ENCODE results near the gene GOLGA3.

Gene GOLGA3

GRCh38 chr12:132807295-132808092, 21.2 kb downstream of the GOLGA3 start:
- Histone ChIP-seq H3K4me1 (ENCODE audit: low read length) (no peaks in the 10 kb centered on the region), H3K27ac (ENCODE audit: low read length) (no peak overlapping the region), H3K9me3 (ENCODE audit: insufficient read depth, low read length) (no peaks in the 10 kb centered on the region), H3K36me3 (replicated peaks; ENCODE audit: low read depth, low read length) (no peaks in the 10 kb centered on the region), H3K9ac (ENCODE audit: low read length) (no peak overlapping the region), H4K20me1 (ENCODE audit: insufficient read depth, low read length) (no peaks in the 10 kb centered on the region), H2AFZ (ENCODE audit: low read depth, low read length) (no peak overlapping the region), H3K27me3 (ENCODE audit: low read depth, low read length) (no peaks in the 10 kb centered on the region), H3K4me3 (ENCODE audit: low read length) (no peak overlapping the region), H3K79me2 (ENCODE audit: low read length) (no peaks in the 10 kb centered on the region), H3K4me2 (ENCODE audit: low read length) (no peak overlapping the region)
- no peak for TF ChIP-seq CTCF (IDR thresholded peaks at IDR 0.05; ENCODE audit: low read depth, low read length)
- TF ChIP-seq EZH2phosphoT487 (IDR thresholded peaks at IDR 0.05; ENCODE audit: low read depth): no peak

GRCh38 chr12:132806857-132807256, 21.8 kb downstream of the GOLGA3 start:
- H3K4me3 ChIP-seq (ENCODE audit: low read length): no peak overlapping the region
- no peaks in the 10 kb centered on the region for H3K36me3 ChIP-seq (replicated peaks; ENCODE audit: low read depth, low read length)
- H3K9me3 ChIP-seq (ENCODE audit: insufficient read depth, low read length): no peaks in the 10 kb centered on the region
- no peak overlapping the region for H3K4me2 ChIP-seq (ENCODE audit: low read length)
- H3K9ac ChIP-seq (ENCODE audit: low read length): no peak overlapping the region
- no peaks in the 10 kb centered on the region for H3K27me3 ChIP-seq (ENCODE audit: low read depth, low read length)
- H2AFZ ChIP-seq (ENCODE audit: low read depth, low read length): no peak overlapping the region
- no peak overlapping the region for H3K27ac ChIP-seq (ENCODE audit: low read length)
- H3K79me2 ChIP-seq (ENCODE audit: low read length): no peaks in the 10 kb centered on the region
- no peaks in the 10 kb centered on the region for H3K4me1 ChIP-seq (ENCODE audit: low read length)
- no peaks in the 10 kb centered on the region for H4K20me1 ChIP-seq (ENCODE audit: insufficient read depth, low read length)
- no peak for TF ChIP-seq EZH2phosphoT487 (IDR thresholded peaks at IDR 0.05; ENCODE audit: low read depth)

GRCh38 chr12:132804426-132804861, 24.2 kb downstream of the GOLGA3 start:
- H4K20me1 ChIP-seq (ENCODE audit: insufficient read depth, low read length): no peaks in the 10 kb centered on the region
- no peaks in the 10 kb centered on the region for H3K36me3 ChIP-seq (replicated peaks; ENCODE audit: low read depth, low read length)

GRCh38 chr12:132803888-132804287, 24.8 kb downstream of the GOLGA3 start:
- Histone ChIP-seq H3K9ac (ENCODE audit: low read length) (no peak overlapping the region), H3K4me2 (ENCODE audit: low read length) (no peak overlapping the region), H3K36me3 (replicated peaks; ENCODE audit: low read depth, low read length) (no peaks in the 10 kb centered on the region), H3K27ac (ENCODE audit: low read length) (no peak overlapping the region), H3K4me3 (ENCODE audit: low read length) (no peak overlapping the region), H3K79me2 (ENCODE audit: low read length) (no peaks in the 10 kb centered on the region), H3K27me3 (ENCODE audit: low read depth, low read length) (no peaks in the 10 kb centered on the region), H3K9me3 (ENCODE audit: insufficient read depth, low read length) (no peaks in the 10 kb centered on the region), H4K20me1 (ENCODE audit: insufficient read depth, low read length) (no peaks in the 10 kb centered on the region), H2AFZ (ENCODE audit: low read depth, low read length) (no peak overlapping the region), H3K4me1 (ENCODE audit: low read length) (no peaks in the 10 kb centered on the region)
- TF ChIP-seq EZH2phosphoT487 (IDR thresholded peaks at IDR 0.05; ENCODE audit: low read depth) (no peak), CTCF (IDR thresholded peaks at IDR 0.05; ENCODE audit: low read depth, low read length) (no peak)

More at GRCh38 chr12:132804426-132804861, 24.2 kb downstream of the GOLGA3 start:
- TF ChIP-seq CTCF (IDR thresholded peaks at IDR 0.05; ENCODE audit: low read depth, low read length) (no peak), EZH2phosphoT487 (IDR thresholded peaks at IDR 0.05; ENCODE audit: low read depth) (no peak)
- no peak overlapping the region for H3K4me3 ChIP-seq (ENCODE audit: low read length)
- H3K79me2 ChIP-seq (ENCODE audit: low read length): no peaks in the 10 kb centered on the region
- no peak overlapping the region for H3K9ac ChIP-seq (ENCODE audit: low read length)
- no peak overlapping the region for H3K4me2 ChIP-seq (ENCODE audit: low read length)
- H3K9me3 ChIP-seq (ENCODE audit: insufficient read depth, low read length): no peaks in the 10 kb centered on the region
- H2AFZ ChIP-seq (ENCODE audit: low read depth, low read length): no peak overlapping the region
- H3K4me1 ChIP-seq (ENCODE audit: low read length): no peaks in the 10 kb centered on the region
- H3K27ac ChIP-seq (ENCODE audit: low read length): no peak overlapping the region
- no peaks in the 10 kb centered on the region for H3K27me3 ChIP-seq (ENCODE audit: low read depth, low read length)

All from OCI-LY3 (cell line).